Epithelial cell of prostate (primary cell): ENCODE data around the gene HNRNPC.
"Not testable (repeated sequence)": the region's sequence is repeated elsewhere in the genome, so short reads cannot be mapped to it uniquely, and the experiment has no call there.

Source experiments
- DNase-seq: peaks from one replicate; pipeline ENCODE4 v3.0.0-alpha.2; 2011; ENCODE audit warnings: low read depth, low spot score
- H3K27ac ChIP-seq: fragments of 450-650 bp; 2 replicates; pipeline ENCODE4 v1.5.1; 2017; ENCODE audit warnings: mild to moderate bottlenecking

The HNRNPC gene

GRCh38 chr14:21269252-21270046, at the start of gene HNRNPC:
Gene HNRNPC (minus strand): TSS chr14:21269442. CDS start chr14:21234193, 35,249 bp downstream.
- DNase-seq = peak; percentile 99

GRCh38 chr14:21317398-21317797, 48.2 kb upstream of the HNRNPC start:
- DNase-seq = no peak
- H3K27ac ChIP-seq = no peak overlapping the region

More at GRCh38 chr14:21269252-21270046, at the start of gene HNRNPC:
- peak within 1 kb of the TSS; percentile 89 for H3K27ac ChIP-seq

DNA sequence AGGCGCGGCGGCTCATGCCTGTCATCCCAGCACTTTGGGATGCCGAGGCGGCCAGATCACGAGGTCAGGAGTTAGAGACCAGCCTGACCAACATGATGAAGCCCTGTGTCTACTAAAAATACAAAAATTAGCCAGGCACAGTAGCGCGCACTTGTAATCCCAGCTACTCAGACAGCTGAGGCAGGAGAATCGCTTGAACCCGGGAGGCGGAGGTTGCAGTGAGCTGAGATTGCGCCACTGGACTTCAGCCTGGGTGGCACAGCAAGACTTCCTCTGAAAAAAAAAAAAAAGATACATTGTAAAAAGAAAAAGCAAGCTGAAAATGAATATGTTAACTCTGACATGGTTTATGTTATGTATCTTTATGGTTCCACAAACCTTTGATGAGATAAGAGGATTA, 44.3 kb upstream of the HNRNPC start:
- no peak for DNase-seq

GRCh38 chr14:21311614-21312013, 42.4 kb upstream of the HNRNPC start:
- no peak overlapping the region for H3K27ac ChIP-seq
- no peak for DNase-seq

More for the DNA sequence above, 44.3 kb upstream of the HNRNPC start:
- no peak overlapping the region for H3K27ac ChIP-seq

GRCh38 chr14:21309956-21310355, 40.7 kb upstream of the HNRNPC start:
- H3K27ac ChIP-seq = no peak overlapping the region
- DNase-seq = no peak

DNA sequence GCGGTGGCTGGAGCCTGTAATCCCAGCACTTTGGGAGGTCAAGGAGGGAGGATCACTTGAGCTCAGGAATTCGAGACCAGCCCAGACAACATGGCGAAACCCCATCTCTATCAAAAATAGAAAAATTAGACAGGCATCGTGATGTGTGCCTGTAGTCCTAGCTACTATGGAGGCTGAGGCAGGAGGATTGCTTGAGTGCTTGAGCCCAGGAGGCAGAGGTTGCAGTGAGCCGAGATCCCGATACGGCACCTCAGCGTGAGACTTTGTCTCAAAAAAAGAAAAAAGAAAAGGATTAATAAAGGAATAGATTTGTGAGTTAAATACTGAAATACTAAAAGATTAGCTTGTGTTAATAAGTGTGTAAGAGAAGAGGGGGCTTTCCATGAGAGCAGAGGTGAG, 40.0 kb upstream of the HNRNPC start:
- H3K27ac ChIP-seq = peak overlapping the region; percentile 43
- DNase-seq = no peak

DNA sequence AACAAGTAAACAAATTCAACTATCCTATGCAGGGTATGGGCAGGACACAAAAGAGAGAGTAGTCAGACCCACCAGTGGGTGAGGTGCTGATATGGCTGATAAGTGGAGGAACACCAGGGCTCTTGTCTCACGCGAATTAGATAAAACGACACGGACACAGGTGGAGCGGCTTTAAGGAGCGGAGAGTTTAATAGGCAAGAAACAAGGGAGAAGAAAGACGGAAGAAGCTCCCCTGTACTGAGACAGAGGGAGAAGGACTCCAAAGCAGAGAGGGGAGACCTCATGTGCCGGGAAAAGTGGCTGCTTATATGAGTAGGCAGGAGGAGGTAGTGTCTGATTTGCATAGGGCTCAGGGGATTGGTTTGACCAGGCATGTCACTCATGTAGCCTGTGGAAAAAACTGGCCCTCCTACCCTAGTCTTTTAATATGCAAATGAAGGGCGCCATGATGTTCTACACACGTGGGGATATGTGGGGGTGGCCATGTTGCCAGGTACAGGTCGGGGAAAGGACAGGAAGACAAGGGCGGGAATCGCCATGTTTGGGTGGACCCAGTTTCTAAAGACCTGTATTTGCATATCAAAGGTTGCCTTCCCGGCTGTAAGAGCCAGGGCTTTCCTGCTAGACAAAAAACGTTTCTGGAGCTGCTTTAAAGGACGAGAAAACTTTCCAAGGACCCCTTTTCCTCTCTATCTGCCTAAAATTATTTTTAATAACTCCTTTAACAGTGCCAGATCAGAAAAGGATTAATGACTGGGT, 39.4 kb upstream of the HNRNPC start:
- DNase-seq = peak; percentile 84
- peak overlapping the region; percentile 43 for H3K27ac ChIP-seq

DNA sequence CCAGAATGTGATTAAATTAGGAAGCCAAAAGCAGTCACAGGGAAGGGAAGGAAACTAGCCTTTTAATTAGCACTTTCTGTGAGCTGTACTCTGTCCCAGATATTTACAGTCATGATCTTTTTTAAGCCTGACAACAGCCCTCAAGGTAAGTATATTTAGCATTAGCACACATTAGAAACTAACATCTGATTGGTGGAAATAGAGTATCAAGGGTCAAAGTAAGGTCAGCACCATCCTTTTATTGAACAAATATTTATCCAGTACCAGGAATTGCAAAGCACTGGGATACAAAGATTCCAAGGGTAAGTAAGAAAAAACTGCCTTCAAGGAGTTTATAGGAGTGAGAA, 38.9 kb upstream of the HNRNPC start:
- peak overlapping the region; percentile 43 for H3K27ac ChIP-seq
- no peak for DNase-seq

- H3K27ac ChIP-seq = no peak overlapping the region
- no peak for DNase-seq
Measured at GRCh38 chr14:21307637-21308036, 38.4 kb upstream of the HNRNPC start.

DNA sequence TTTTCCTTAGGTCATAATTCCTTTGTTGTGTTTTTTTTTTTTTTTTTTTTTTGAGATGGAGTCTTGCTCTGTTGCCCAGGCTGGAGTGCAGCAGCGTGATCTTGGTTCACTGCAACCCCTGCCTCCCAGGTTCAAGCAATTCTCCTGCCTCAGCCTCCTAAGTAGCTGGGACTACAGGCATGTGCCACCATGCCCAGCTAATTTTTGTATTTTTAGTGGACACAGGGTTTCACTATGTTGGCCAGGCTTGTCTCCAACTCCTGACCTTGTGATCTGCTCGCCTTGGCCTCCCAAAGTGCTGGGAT, 33.5 kb upstream of the HNRNPC start:
- H3K27ac ChIP-seq, DNase-seq: not testable (repeated sequence)

DNA sequence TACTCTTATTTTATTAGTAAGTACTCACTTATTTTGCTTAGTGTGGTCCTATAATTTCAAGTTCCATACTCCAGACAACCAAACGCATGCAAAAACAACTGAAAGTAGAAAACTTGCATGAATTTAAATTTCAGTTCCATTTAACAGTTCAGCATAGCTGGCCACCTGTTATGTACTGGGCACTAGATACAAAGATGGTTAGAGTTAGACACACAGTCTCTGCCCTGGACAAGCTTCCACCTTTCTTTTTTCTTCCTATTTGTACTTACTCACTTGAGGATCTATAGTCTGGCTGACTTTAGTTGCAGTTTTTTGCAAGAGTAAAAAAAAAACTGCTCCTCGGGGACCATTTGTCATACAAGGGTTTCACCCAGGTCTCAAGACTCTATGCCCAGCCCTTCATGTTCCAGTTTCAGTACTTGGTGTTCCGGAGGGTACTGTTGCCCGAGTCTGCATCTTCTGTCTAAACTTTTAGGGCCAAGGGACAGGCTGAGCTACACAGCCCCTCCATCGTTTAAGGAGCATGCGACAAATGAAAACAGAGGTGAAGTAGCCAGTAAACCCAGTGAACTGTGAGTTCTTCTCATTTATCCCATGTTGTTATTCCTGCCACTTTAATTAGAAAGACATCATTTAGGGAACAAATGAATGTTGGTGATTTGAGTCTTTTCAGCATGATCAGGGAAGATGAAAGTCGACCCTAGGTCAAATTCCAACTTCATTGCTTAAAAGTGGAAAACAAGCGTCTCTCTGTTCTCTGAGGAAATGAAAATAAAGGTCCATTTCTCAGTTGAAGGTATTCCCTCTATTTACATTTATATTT, 33.0 kb upstream of the HNRNPC start:
- H3K27ac ChIP-seq = no peak overlapping the region
- DNase-seq = no peak

- no peak for DNase-seq
- no peak overlapping the region for H3K27ac ChIP-seq
Measured at GRCh38 chr14:21300892-21301291, 31.6 kb upstream of the HNRNPC start.

DNA sequence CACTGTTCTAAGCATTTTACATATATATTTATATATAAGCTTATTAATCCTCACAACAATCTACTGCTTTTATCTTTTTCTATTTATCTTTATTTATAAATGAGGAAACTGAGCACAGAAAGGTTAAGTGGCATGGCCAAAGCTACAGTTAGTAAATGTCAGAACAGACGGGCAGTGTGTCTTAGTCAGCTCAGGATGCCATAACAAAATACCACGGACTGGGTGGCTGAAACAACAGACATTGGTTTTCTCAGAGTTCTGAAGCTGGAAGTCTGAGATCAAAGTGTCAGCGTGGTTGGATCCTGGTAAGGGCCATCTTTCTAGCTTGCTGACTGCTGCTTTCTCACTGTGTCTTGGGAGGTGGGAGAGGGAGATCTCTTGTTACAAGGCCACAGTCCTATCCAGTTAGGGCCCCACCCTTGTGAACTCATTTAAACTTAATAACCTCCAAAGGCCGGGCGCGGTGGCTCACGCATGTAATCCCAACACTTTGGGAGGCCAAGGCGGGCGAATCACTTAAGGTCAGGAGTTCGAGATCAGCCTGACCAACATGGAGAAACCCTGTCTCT, 30.4 kb upstream of the HNRNPC start:
- DNase-seq = no peak

GRCh38 chr14:21298358-21298757, 29.1 kb upstream of the HNRNPC start:
- DNase-seq = no peak
- H3K27ac ChIP-seq = no peak overlapping the region

More for the DNA sequence above, 30.4 kb upstream of the HNRNPC start:
- H3K27ac ChIP-seq = no peak overlapping the region

- not testable (repeated sequence) for DNase-seq, H3K27ac ChIP-seq
Measured at GRCh38 chr14:21294026-21294425, 24.8 kb upstream of the HNRNPC start.

- no peak overlapping the region for H3K27ac ChIP-seq
- DNase-seq = no peak
Measured at GRCh38 chr14:21287168-21287567, 17.9 kb upstream of the HNRNPC start.

- DNase-seq = not testable (repeated sequence)
Measured at GRCh38 chr14:21286516-21286915, 17.3 kb upstream of the HNRNPC start.

DNA sequence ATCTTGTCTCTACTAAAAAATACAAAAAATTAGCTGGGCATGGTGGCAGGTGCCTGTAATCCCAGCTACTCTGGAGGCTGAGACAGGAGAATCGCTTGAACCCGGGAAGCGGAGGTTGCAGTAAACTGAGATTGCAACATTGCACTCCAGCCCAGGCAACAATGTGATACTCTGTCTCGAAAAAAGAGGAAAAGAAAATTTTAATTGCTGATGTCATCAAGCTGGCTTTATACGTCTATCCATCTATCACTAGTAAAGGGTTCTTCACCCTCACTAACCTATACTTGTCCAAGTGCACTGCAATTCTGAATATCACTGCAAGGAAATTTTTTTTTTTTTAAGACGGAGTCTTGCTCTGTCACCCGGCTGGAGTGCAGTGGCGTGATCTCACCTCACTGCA, 12.7 kb upstream of the HNRNPC start:
- not testable (repeated sequence) for DNase-seq, H3K27ac ChIP-seq

More at GRCh38 chr14:21286516-21286915, 17.3 kb upstream of the HNRNPC start:
- H3K27ac ChIP-seq = not testable (repeated sequence)

DNA sequence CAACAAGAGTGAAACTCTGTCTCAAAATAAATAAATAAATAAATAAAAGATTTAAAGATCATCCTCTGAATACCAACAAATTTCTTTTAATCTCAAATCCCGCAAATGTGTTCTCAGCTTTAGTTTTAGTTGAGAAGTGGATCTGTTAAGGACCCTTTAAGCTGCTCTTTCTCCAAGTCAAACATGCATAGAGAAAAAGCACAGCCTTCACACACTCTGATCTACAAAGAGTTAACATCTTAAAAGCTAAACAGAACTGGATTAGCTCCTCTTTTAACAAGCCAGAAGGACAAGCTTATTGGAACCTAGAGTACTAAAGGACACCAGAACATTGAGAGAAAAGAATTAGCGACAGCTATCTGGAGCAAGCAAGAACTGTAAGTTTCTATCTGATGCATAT, 10.5 kb upstream of the HNRNPC start, which contains the start of gene RPGRIP1:
TSS of gene RPGRIP1 (plus strand) at position 301 of the 400 bp plus-strand sequence. CDS start 7,894 bp downstream, outside the sequence.
- no peak for DNase-seq

GRCh38 chr14:21278632-21279031, 9.4 kb upstream of the HNRNPC start:
- H3K27ac ChIP-seq = no peak overlapping the region
- DNase-seq = no peak

More for the DNA sequence above, 10.5 kb upstream of the HNRNPC start, which contains the start of gene RPGRIP1:
- H3K27ac ChIP-seq = no peak within 1 kb of the TSS
